ENCODE data around the gene LIN7A.

The LIN7A gene

DNA sequence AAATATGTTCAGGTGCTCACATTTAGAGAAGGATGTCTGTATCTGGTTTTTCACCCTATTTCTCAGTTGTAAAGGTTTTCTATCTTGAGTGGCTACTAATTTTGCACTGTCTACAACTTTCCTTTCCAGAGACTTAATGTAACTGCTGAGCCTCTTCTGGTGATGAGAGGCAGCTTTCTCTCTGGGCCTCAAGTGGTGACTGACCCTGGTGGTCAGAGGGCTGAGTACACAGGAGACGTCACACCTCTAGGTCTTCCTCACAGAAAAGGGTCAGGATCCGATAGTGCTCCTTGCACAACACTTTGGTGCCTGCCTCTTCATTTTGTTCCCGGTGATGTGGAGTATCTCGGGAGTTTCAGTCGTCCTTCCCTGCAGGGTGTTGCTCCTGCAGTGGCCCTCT, 76.8 kb downstream of the LIN7A start:
- no peak for DNase-seq (ENCODE audit: low read depth in 1 of 2, low spot score in 1 of 2)

DNA sequence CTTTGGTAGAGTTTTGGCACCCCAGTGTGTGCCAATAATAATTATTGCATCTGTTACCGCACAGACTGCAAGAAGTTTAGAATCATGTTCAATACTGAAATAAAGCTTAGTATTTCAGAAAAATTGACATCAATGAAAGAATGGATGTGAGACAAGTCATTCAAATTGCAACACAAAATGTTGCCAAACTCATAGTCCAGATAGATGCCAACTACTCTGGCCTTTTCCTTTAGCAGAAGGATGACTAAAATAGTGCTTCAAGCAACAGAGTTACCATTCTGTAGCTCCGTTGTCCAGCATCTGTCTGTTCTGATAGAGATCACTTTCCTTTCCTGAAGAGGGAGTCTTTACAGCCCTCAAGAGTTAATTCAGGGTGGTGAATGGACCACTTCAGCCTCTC, 77.5 kb downstream of the LIN7A start:
- no peak for DNase-seq (ENCODE audit: low read depth in 1 of 2, low spot score in 1 of 2)

DNA sequence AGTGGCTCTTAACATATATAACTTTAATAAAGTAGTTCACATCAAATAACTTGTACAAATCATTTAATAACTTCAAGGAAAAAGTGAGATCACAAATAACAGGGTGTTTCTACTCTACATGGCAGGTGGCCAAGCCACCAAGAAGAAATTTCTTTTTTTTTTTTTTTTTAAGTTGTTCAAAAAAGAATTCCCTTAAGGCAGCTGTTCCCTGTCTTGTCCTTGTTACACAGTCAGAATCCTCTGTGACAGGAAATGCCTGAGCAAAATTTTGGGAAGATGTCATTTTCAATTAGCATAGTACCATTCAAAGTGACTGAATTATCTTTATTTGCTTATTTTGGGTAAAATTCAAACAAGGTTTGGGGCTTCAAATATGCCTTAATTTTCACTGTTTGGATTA, 79.4 kb downstream of the LIN7A start:
- DNase-seq (ENCODE audit: low read depth in 1 of 2, low spot score in 1 of 2) = no peak

DNA sequence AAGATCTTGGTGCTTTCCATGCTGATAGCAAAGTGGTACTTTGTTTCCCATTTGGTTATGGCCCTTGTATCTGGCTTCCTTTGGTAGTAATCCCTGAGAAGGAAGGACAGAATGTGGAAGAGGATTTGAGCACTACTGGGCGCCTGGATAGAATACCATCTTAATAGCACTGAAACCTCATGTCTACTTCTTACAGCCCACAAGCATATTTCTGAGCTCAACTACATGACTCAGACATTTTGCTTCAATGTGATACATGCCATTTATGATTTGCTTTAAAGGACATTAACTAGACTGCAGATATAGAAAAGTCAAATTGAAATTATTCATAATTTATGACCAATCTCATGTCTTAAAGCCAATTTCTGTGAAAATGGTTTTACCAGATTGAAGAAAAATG, 80.4 kb downstream of the LIN7A start:
- no peak for DNase-seq (ENCODE audit: low read depth in 1 of 2, low spot score in 1 of 2)

DNA sequence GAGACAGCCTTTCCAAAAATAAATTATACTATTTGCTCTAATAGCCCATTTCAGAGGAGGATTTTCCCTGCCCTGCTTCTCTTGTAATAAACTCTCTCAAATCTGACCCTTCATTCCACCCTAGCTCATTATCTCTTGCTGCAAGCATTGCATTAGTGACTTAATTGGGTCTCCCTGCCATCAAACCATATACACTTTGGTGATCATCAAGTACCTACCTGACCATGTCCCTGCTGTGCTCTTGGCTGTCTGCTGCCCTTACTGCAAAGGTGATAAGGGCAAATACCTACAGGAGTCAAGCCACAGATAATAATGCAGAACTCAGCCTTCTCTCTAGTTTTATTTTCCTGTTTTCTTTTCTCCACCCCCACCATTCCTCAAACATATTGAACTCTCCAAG, 88.4 kb downstream of the LIN7A start:
- DNase-seq (ENCODE audit: low read depth in 1 of 2, low spot score in 1 of 2) = no peak

DNA sequence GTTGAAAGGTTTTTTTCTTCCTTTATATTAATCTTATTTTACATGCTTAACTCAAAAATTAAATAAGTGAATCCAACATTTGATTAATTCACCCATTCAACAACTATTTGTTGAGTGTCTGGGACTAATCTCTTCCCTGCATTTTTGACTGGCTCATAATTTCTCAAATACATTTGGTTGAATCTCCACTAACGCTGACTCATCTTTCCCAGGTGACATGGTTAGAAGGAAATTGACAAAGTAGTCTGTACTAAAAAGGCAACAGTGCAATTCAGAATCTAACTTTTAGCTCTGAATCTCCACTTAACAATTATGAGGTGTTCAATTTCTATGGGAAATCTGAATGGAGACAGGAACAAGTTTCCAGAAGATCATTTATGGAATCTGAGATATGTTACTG, 88.9 kb downstream of the LIN7A start:
- no peak for DNase-seq (ENCODE audit: low read depth in 1 of 2, low spot score in 1 of 2)

DNA sequence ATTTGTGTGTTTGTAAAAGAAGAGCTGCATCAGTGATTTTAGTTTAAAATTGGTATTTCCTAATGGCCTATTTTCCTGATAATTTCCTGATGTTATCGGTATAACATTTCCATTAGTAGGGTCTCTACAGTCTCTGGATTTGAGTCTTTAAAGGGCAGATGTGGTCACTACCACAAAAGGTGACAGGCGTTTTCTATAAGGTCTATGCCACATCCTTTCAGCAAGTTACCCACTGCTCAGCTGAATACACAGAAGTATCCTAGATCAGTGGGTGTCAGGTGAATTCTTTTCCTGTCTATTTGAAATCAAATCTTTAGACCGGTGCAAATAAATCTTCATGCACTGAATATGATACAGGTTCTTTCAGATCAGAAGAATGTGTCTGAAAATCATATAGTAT, 90.2 kb downstream of the LIN7A start:
- DNase-seq (ENCODE audit: low read depth in 1 of 2, low spot score in 1 of 2) = no peak

DNA sequence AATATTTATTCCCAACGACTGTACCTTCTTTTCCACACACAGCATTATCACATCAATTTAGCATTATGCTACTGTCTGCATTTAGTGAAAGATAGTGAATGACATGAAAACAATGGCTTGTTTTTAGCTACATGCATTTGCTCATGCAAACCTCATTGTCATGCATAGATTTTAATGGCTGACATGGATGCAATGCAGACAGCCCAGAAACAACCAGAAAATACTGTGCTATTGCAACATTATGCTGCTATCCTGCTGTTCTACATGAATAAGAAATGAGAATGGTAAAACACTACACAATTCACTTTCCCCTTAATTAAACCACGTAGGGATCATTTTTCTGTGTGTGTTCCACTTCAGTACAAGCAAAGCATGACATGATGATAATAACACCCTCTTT, 90.8 kb downstream of the LIN7A start:
- DNase-seq (ENCODE audit: low read depth in 1 of 2, low spot score in 1 of 2) = no peak

DNA sequence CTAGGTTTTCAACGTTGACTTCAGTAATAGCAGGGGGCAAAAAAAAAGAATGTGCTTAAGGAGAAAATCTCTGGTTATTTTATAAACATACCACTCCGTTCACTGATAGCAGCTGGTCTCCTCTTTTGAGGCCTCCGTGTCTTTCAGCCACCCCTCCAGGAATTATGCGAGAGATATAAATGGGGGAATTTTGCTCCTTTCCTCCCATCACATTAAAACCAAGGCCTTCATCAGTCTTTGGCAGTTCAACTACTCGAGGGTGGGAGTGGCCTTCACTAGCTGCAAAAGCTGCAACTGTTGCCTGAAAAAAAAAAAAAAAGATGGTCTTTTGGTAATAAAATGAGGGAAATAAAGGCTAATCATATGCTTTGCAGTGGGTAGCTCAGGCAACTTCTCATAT, 92.1 kb downstream of the LIN7A start:
- no peak for DNase-seq (ENCODE audit: low read depth in 1 of 2, low spot score in 1 of 2)

DNA sequence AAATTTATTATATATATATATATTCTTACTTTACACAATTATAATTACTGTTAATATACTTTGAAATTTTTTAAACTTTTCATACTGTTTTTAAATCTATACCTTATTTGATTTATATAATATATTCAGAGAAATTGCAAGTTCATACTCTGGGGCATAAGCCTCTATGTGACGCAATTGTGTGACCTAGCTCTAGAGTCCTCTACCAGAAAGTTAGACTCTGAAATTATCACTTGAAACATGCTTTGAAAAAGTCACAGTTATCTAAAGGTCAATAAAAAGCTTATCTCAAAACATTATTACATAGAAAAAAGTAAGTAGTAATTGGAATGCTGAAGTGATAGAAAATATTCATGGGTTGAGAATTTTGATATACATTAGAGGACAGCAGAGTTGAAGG, 93.8 kb downstream of the LIN7A start:
- no peak for DNase-seq (ENCODE audit: low read depth in 1 of 2, low spot score in 1 of 2)

DNA sequence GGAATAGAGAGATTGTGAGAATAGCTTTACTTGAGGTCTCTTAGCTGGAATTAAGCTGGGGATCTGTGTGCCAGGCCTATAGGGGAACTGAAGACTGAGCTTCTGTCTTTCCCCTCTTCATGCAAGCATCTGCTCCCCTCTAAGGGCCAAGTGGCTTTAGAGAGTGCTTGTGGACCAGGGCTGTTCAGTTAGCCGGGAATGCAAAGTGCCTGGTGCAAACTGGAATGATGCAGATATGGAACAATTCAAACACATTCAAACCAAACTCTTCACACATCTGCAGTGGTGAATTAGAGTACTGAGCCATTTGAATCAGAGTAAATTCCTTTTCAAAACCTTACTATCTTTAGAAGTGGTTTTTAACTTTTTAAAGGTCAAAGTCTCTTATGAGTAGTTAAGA, 99.0 kb downstream of the LIN7A start:
- DNase-seq (ENCODE audit: low read depth in 1 of 2, low spot score in 1 of 2) = no peak

DNA sequence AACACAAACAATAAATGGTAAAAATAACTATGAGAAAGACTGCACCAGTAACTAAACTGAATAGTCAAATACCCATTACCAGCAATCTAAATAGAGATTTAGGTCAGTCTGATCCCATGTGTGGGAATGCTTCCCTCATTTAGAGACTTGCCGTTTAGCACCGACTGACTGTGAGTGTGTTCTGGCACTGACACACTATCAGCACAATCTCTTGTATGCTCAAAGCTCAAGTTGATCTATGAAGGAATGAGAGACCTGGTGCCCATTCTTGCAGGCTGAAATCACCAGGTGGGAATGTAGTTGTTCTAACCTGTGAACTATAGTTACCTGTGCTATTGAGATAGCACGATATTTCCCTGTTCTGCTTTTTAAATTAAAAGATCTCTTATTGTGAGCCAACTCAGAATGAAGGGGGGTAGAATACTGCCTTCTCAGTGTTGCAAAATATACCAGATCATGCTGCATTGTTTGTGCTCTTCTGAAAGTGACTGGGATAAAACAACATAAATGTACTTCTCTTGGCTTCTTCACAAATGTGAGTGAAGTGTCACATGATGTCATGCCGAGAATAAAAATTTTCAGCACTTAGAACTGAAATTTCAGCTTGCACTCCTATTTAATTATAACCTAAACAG, 99.6 kb downstream of the LIN7A start:
- DNase-seq (ENCODE audit: low read depth in 1 of 2, low spot score in 1 of 2) = no peak

DNA sequence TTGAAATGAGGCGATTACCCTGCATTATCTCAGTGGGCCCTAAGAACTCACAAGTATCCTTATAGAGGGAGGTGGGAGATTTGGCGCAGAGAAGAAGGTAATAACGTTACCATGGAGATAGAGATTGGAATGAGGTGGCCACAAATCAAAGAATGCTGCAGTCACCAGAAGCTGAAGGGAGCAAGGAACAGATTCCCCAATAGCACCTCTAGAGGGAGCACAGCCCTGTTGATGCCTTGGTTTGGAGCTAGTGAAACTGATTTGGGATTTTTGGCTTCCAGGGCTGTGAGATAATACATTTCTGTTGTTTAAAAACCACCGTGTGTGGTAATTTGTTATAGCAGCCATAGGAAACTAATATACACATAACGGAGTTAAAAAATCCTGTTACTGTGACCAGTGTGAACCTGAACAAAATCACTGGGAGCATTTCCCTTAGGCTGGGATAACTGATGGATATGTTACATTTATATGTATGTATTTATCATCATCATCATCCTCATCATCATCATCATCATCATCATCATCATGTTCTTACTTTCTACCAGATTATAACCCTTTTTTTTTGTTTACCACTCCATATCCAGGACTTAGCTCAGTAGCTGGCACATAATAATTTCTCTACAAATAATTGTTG, 100.3 kb downstream of the LIN7A start:
- no peak for DNase-seq (ENCODE audit: low read depth in 1 of 2, low spot score in 1 of 2)

DNA sequence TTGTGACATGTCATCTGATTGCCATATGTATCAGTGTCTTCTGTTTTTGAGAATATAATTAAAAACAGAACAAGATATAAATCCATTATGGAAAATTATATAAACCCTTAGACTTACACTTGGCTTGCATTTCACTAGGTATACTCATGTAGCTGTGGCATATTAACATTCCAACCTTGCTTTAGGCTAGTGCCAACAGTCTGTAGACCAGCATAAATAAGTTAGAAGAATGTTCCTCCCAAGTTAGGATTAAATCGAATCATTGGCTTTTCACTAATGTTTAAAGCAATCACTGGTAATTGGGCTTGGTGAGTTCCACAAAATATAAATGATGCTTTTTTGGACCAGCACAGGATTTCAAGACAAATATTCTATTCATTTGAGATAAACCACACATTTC, 103.0 kb downstream of the LIN7A start:
- DNase-seq (ENCODE audit: low read depth in 1 of 2, low spot score in 1 of 2) = no peak

DNA sequence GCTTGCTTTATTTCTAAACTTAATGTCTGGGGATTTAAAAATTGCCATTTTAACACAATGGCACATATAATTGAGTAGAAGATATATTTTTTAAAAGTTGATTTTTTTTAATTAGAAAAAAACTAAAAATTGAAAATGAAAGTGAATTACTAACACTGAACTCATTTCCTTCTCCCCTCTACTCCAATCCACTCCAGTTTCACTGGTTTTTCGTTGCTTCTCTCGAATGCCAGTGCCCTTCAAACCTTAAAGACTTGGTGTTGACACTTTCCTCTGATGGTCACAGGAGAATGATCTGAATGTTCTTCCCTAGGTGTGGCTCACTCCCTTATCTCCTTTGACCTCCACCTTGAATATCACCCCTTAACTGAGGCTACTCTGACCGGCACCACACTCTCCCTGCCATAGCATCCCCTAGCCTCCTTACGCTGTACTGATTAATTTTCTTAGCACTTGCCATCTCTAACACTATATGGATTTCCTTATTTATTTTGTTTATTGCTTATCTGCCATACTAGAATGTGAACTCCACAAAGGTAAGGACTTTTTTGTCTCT, 107.1 kb downstream of the LIN7A start:
- no peak for DNase-seq (ENCODE audit: low read depth in 1 of 2, low spot score in 1 of 2)

DNA sequence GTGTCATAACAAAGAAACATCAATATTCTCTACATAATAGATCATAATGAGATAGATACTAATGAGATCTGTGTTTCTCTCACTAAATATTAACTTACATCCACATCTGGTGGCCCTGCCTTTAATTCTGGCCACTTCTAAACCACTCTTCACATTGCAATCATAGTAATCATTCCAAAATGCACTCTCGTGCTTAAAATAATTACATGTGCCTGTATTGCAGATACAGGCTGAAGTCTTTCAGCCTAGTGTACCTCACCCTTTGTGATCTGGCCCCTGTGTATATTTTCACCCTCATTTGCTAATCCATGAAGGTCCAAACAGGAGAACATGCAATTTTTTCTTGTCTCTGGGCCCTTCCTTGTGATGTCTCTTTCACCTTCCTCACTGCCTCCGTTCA, 108.0 kb downstream of the LIN7A start:
- DNase-seq (ENCODE audit: low read depth in 1 of 2, low spot score in 1 of 2) = no peak

DNA sequence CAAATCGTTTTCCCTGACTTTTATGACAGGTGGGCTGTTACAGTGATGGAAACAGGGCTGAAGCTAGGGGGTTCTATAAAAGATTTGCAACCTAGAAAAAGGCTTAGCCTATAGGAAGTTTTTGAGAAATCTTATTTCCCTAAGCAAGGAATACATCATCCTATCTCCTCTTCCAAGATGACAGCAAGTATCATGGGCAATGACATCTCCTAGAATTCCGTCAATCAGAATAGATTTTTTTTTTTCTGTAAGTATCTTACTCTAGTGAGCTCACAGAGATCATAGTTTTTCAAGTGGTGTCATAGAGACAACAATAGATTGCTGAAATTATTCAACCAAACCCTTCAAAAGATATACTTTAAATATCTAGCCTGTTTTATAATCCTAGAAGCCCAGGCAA, 112.2 kb downstream of the LIN7A start:
- no peak for DNase-seq (ENCODE audit: low read depth in 1 of 2, low spot score in 1 of 2)

DNA sequence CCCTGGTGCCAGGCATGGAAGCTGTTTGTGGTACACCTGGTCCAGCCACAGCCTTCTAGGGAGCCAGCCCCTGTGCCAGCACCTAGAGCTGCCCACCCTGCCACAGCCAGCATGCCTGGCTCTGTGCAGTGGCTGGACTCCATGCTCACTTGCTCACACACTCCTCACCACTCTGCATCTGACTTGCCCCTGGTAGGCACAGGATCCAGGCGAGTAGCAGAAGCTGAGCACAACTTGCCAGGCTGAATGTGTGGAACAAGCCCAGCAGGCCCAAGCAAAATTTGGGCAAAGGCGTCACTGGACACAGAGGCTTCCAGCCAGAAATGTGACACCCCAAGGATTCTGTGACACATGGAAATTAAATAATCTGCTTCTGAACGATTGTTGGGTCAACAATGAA, 114.3 kb downstream of the LIN7A start:
- DNase-seq (ENCODE audit: low read depth in 1 of 2, low spot score in 1 of 2) = no peak

DNA sequence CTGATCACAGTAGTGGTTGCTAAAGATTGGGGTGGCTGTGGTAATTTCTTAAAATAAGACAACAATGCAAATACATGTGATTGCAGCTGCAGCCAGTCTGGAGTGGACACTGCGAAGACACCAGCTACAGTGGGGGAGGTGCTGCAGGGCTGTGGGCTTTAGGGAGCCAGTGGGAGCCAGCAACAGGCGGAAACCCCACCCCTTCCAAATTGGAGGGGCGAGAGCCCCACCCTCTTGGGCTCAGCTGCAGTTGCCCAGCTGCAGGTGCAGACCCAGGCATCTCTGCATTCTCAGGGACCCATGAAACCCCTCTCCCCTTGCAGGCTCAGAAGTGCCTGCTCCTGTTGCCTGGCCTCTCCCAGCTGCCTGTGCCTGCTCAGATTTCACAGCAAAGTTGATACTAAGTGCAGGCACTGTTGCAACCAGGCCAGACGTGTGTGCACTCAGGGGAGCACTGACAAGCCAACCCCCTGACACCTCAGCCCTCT, 116.2 kb downstream of the LIN7A start:
- no peak for DNase-seq (ENCODE audit: low read depth in 1 of 2, low spot score in 1 of 2)

DNA sequence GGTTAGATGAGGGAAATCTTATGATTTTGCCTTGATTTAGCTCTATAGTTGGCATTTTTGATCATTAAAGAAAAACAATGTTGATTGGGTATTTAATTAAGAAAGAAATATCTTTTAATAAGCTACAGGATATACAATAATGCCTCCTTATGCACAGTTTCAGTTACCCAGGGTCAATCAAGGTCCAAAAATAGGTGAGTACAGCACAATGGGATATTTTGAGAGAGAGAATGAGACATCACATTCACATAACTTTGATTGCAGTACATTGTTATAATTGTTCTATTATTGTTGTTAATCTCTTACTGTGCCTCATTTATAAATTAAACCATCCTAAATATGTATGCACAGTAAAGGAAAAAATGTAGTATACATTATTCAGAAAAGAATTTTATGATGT, 118.9 kb downstream of the LIN7A start:
- DNase-seq (ENCODE audit: low read depth in 1 of 2, low spot score in 1 of 2) = no peak

DNA sequence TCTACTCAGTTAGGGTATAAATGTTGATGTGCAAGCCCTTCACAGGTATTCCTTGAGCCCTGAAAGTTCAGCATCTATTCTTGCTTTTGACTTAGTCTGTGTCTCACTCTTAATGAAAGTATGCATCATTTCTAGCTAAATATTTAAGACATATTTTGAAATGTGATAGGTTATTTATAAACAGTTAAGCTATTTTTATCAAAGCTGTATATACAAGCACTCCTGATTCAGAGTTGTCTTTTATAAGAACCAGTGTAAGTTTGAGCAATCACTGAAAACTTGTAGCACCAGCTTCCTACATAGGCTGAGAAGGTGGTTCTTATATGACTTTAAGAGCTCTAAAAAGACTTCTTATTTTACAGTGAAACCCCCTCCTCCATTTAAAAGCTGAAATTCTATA, 122.4 kb downstream of the LIN7A start:
- no peak for DNase-seq (ENCODE audit: low read depth in 1 of 2, low spot score in 1 of 2)

DNA sequence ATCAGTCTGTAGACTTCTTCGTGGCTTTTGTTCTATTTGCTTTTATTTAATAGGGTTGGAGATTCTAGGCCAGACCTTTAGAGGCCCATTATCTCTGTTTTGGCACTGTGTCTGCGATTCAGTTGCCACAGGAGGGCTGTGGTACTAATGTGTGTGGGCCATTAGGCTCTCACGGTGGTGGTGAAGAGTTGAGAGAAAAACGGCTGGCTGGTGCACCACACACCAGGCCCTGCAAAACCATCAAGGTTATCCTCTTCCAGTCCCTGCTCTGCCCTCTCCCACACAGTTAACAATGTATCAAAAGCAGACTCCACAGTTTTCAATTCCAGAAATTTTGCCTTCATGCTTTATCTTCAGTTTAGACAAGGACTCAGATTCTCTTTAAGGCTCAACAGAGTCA, 123.3 kb downstream of the LIN7A start:
- no peak for DNase-seq (ENCODE audit: low read depth in 1 of 2, low spot score in 1 of 2)

DNA sequence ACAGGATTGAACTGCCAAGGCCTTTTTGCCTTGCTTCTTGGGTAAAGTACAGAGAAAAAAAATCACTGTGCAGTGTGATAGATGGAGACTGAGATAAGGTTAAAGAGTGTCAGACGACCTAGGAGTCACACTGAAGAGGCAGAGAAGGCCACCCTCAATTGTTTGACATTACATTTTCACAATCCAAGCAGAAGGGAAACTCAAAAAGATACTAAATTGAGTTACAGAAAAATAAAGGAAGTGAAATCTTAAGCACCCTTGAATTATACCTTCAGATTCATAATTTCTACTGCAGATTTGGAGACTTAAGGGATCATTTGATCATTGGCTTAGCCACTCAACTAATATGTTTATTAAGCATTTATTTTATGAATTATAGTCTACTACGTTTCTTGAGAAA, 123.9 kb downstream of the LIN7A start:
- DNase-seq (ENCODE audit: low read depth in 1 of 2, low spot score in 1 of 2) = no peak
